HL-60 (cell line): ENCODE measurements around the gene TAS2R60.

Source experiments
- CTCF ChIP-seq: IDR thresholded peaks from one replicate; pipeline ENCODE4 v1.5.1; 2011; ENCODE audit warnings: low read length, control low read depth, inconsistent platforms; ENCODE audit not compliant: insufficient read depth
- POLR2AphosphoS5 ChIP-seq: IDR thresholded peaks from 2 replicates; pipeline ENCODE4 v1.6.1; 2012; ENCODE audit warnings: low read depth
- REST ChIP-seq: IDR thresholded peaks from 2 replicates; pipeline ENCODE4 v1.6.1; 2012; ENCODE audit warnings: low read depth; ENCODE audit not compliant: insufficient replicate concordance

- TF ChIP-seq CTCF (no peak), REST (no peak), POLR2AphosphoS5 (no peak)
Measured at GRCh38 chr7:143477501-143478150, 34.4 kb downstream of the TAS2R60 start, which contains the start of gene TAS2R41.
